ENCODE data around the gene AARS2. TPM values are rescaled to one million over a fixed set of nuclear protein-coding genes. Genes with fewer than 3 reads are reported as not detected.

The AARS2 gene
- total RNA-seq, 1 experiment from 2014 or later, result 28.9 TPM

DNA sequence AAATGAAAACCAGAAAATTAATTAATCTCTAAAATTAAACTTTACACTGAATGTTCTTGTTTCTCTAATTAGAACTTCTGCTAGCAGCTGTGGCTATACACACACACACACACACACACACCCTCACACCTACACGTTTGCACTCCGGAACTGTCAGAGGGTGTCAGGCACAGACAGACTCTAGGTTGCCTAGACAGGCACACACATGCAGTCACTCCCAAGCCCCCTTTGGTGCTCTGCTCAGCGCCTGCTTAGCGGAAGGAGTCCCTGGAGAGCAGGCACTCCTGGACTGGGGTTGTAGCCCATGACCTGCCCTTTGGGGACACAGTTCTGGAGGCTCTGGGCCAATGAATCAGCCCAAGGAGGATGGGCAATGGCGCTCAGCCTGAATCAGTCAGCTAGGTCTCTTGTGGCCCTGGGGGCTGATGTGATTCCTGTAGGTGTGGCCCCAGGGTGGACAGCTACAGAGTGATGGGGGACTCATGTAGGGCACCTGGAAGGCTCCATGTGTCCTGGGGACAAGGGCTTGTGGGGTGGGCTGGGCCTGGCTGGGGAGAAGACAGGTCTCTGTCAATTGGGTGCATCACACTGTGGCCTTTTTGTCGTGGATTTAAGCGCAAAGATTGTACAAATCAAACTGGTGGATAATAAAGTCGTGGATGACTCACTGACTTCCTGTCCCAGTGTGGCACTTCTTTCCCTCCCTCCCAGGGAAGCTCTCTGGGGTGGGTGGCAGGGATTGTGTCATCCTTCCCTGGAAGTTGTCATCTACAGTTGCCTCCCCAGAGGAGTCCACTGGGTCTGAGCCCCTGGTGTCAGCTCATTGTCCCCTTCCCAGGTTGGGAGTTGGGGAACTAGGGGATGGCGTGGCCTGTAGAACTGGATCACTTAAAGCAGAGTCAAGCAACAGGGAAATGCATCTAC lies 34.1 kb downstream of the AARS2 start:
- H3K27me3 Mint-ChIP-seq (ENCODE audit: low read depth), result peaks cover 46% of the 10 kb centered on the region
- ChIA-PET POLR2A (interaction anchor here (0.8 to 1.4 kb wide), 2 partner anchors 19 to 22 kb away, joined by 3 to 5 read pairs; no protein-coding TSS in a partner anchor), CTCF (interaction anchor here (0.9 kb wide), 1 partner anchor 19 kb away, joined by 3 read pairs; no protein-coding TSS in a partner anchor)
- ATAC-seq (no peak), DNase-seq (ENCODE audit: low spot score) (no peak)
- no peaks in the 10 kb centered on the region for H3K36me3 Mint-ChIP-seq
- no peaks in the 10 kb centered on the region for H3K9me3 Mint-ChIP-seq
- TF ChIP-seq JUN (CRISPR knock-in tag; IDR thresholded peaks at IDR 0.05) (no peak), RELA (CRISPR knock-in tag; IDR thresholded peaks at IDR 0.05; ENCODE audit: borderline replicate concordance) (no peak), CBFB (CRISPR knock-in tag; IDR thresholded peaks at IDR 0.05; ENCODE audit: low read depth) (no peak), GTF2I (CRISPR knock-in tag; conservative IDR thresholded peaks at IDR 0.05) (no peak), NR1H2 (CRISPR knock-in tag; IDR thresholded peaks at IDR 0.05) (no peak), FOXJ3 (CRISPR knock-in tag; IDR thresholded peaks at IDR 0.05; ENCODE audit: borderline replicate concordance) (no peak), ZNF396 (CRISPR knock-in tag; IDR thresholded peaks at IDR 0.05; ENCODE audit: borderline replicate concordance) (no peak)
- TF ChIP-seq, protein P1, sequence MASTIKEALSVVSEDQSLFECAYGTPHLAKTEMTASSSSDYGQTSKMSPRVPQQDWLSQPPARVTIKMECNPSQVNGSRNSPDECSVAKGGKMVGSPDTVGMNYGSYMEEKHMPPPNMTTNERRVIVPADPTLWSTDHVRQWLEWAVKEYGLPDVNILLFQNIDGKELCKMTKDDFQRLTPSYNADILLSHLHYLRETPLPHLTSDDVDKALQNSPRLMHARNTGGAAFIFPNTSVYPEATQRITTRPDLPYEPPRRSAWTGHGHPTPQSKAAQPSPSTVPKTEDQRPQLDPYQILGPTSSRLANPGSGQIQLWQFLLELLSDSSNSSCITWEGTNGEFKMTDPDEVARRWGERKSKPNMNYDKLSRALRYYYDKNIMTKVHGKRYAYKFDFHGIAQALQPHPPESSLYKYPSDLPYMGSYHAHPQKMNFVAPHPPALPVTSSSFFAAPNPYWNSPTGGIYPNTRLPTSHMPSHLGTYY (CRISPR knock-in tag; IDR thresholded peaks at IDR 0.05), result no peak
- no peak overlapping the region for H3K4me3 Mint-ChIP-seq
- no peak overlapping the region for H3K27ac Mint-ChIP-seq
- peaks cover 5% of the 10 kb centered on the region for H3K4me1 Mint-ChIP-seq

DNA sequence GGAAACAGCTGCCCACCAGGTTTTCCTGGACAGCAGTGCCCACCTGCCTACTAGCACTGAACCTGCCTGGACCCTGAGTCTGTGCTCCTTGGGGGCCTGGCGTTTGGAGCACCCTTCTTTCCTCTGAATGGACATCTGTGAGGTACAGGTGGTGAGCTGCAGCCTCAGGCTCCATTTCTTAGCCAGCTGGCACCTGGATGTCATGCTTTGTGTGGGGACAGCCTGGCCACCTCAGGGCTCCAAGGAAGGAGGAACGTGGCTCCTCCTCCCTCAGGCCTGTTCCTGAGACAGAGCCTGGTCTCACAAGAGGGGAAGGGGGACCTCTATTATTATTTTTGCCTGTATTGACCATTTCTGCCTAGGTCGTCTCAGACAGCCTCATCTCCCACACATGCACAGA lies 34.8 kb downstream of the AARS2 start:
- Mint-ChIP-seq H3K27me3 (ENCODE audit: low read depth) (peaks cover 40% of the 10 kb centered on the region), H3K27ac (no peak overlapping the region), H3K4me1 (peaks cover 5% of the 10 kb centered on the region), H3K36me3 (no peaks in the 10 kb centered on the region), H3K9me3 (no peaks in the 10 kb centered on the region), H3K4me3 (no peak overlapping the region)
- TF ChIP-seq ZNF512 (CRISPR knock-in tag; IDR thresholded peaks at IDR 0.05; ENCODE audit: borderline replicate concordance) (no peak), ZNF423 (CRISPR knock-in tag; IDR thresholded peaks at IDR 0.05) (no peak), E2F5 (CRISPR knock-in tag; IDR thresholded peaks at IDR 0.05) (no peak), ZNF416 (CRISPR knock-in tag; IDR thresholded peaks at IDR 0.05) (no peak), KAT7 (CRISPR knock-in tag; IDR thresholded peaks at IDR 0.05; ENCODE audit: borderline replicate concordance) (no peak), PRRX2 (CRISPR knock-in tag; IDR thresholded peaks at IDR 0.05) (no peak), NFE2L1 (CRISPR knock-in tag; IDR thresholded peaks at IDR 0.05) (no peak), JUN (CRISPR knock-in tag; IDR thresholded peaks at IDR 0.05) (no peak), ZNF425 (CRISPR knock-in tag; conservative IDR thresholded peaks at IDR 0.05) (no peak), TEAD1 (CRISPR knock-in tag; IDR thresholded peaks at IDR 0.05) (no peak), SOX15 (CRISPR knock-in tag; IDR thresholded peaks at IDR 0.05) (no peak), ZNF121 (CRISPR knock-in tag; IDR thresholded peaks at IDR 0.05) (no peak)
- TF ChIP-seq, protein P2, sequence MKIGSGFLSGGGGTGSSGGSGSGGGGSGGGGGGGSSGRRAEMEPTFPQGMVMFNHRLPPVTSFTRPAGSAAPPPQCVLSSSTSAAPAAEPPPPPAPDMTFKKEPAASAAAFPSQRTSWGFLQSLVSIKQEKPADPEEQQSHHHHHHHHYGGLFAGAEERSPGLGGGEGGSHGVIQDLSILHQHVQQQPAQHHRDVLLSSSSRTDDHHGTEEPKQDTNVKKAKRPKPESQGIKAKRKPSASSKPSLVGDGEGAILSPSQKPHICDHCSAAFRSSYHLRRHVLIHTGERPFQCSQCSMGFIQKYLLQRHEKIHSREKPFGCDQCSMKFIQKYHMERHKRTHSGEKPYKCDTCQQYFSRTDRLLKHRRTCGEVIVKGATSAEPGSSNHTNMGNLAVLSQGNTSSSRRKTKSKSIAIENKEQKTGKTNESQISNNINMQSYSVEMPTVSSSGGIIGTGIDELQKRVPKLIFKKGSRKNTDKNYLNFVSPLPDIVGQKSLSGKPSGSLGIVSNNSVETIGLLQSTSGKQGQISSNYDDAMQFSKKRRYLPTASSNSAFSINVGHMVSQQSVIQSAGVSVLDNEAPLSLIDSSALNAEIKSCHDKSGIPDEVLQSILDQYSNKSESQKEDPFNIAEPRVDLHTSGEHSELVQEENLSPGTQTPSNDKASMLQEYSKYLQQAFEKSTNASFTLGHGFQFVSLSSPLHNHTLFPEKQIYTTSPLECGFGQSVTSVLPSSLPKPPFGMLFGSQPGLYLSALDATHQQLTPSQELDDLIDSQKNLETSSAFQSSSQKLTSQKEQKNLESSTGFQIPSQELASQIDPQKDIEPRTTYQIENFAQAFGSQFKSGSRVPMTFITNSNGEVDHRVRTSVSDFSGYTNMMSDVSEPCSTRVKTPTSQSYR (CRISPR knock-in tag; IDR thresholded peaks at IDR 0.05), result no peak
- TF ChIP-seq, protein P3, sequence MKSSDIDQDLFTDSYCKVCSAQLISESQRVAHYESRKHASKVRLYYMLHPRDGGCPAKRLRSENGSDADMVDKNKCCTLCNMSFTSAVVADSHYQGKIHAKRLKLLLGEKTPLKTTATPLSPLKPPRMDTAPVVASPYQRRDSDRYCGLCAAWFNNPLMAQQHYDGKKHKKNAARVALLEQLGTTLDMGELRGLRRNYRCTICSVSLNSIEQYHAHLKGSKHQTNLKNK (CRISPR knock-in tag; IDR thresholded peaks at IDR 0.05), result no peak
- CTCF ChIA-PET, result interaction anchor here (0.6 to 3.8 kb wide), 4 partner anchors 10 to 216 kb away, joined by 3 to 20 read pairs (median 6); partner anchors contain the start of gene AARS2
- POLR2A ChIA-PET, result interaction anchor here (0.8 to 1.4 kb wide), 2 partner anchors 20 to 22 kb away, joined by 3 to 5 read pairs; no protein-coding TSS in a partner anchor
- DNase-seq (ENCODE audit: low spot score) (no peak), ATAC-seq (no peak)
